Activated CD4-positive, CD25-positive, alpha-beta regulatory T cell treated with anti-CD3 and anti-CD28 coated beads, Interleukin-2, amount 50 U/mL, for 16 hours (primary cell): ENCODE results near the gene OVAAL.
"Not testable (repeated sequence)": the region's sequence is repeated elsewhere in the genome, so short reads cannot be mapped to it uniquely, and the experiment has no call there.

Source experiments
- DNase-seq: peaks from one replicate; pipeline ENCODE4 v3.0.0-alpha.2; 2020; ENCODE audit warnings: low read depth, low spot score

Gene OVAAL

GRCh38 chr1:180540697-180541594, 17.8 kb upstream of the OVAAL start:
- no peak for DNase-seq

GRCh38 chr1:180542113-180542837, 16.5 kb upstream of the OVAAL start:
- no peak for DNase-seq

- DNase-seq: no peak
Observed at GRCh38 chr1:180542838-180543145, 16.0 kb upstream of the OVAAL start.

GRCh38 chr1:180544050-180544449, 14.7 kb upstream of the OVAAL start:
- no peak for DNase-seq

GRCh38 chr1:180545991-180546390, 12.8 kb upstream of the OVAAL start:
- no peak for DNase-seq

GRCh38 chr1:180548686-180549317, 10.0 kb upstream of the OVAAL start:
- no peak for DNase-seq

- not testable (repeated sequence) for DNase-seq
Observed at GRCh38 chr1:180549770-180550169, 9.0 kb upstream of the OVAAL start.

- DNase-seq: no peak
Observed at GRCh38 chr1:180550241-180550640, 8.5 kb upstream of the OVAAL start.

GRCh38 chr1:180551997-180552396, 6.8 kb upstream of the OVAAL start:
- DNase-seq: no peak

- not testable (repeated sequence) for DNase-seq
Observed at GRCh38 chr1:180553046-180553445, 5.7 kb upstream of the OVAAL start.

- no peak for DNase-seq
Observed at GRCh38 chr1:180555411-180555810, 3.4 kb upstream of the OVAAL start.

- DNase-seq: no peak
Observed at GRCh38 chr1:180560200-180560867, 1.6 kb downstream of the OVAAL start.

- no peak for DNase-seq
Observed at GRCh38 chr1:180560868-180561600, 2.3 kb downstream of the OVAAL start.

GRCh38 chr1:180562640-180563025, 3.9 kb downstream of the OVAAL start:
- no peak for DNase-seq

GRCh38 chr1:180563026-180563827, 4.5 kb downstream of the OVAAL start:
- DNase-seq: no peak

- no peak for DNase-seq
Observed at GRCh38 chr1:180565121-180565871, 6.5 kb downstream of the OVAAL start.

GRCh38 chr1:180566026-180566425, 7.3 kb downstream of the OVAAL start:
- no peak for DNase-seq

- DNase-seq: no peak
Observed at GRCh38 chr1:180566495-180566894, 7.7 kb downstream of the OVAAL start.

- DNase-seq: no peak
Observed at GRCh38 chr1:180567654-180568053, 8.9 kb downstream of the OVAAL start.

- DNase-seq: no peak
Observed at GRCh38 chr1:180568184-180568583, 9.4 kb downstream of the OVAAL start.
